HG03575 (cell line): ENCODE data around the gene AMMECR1L.
"Not testable (repeated sequence)": the region's sequence is repeated elsewhere in the genome, so short reads cannot be mapped to it uniquely, and the experiment has no call there.

Experiments
- ATAC-seq: cut with Tn5 transposase; IDR thresholded peaks from one replicate; pipeline ENCODE4 v1.9.1; 2021; ENCODE audit not compliant: unreplicated experiment, insufficient number of reproducible peaks, low FRiP score; ENCODE audit errors: extremely low read depth

The AMMECR1L gene

GRCh38 chr2:127852388-127852787, 33.4 kb downstream of the AMMECR1L start:
- ATAC-seq = no peak

DNA sequence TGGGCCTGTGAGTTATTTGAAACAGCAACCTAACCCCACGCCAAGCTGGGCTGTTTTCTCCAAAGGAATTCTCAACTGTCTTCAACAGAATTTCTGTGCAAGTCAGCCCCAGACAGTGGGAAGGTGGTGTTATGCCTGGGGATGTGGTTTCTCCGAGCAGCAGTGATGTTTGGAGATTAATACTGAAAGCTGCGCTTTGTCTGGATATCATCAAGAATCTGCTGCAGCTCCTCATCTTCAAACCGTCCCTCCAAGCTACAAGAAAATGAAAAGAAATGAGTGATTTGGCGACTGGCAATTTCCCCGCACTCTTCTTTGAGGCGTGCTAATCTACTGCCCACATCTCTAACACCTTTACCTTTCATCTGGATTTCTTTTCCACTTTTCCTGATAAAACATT, 37.8 kb downstream of the AMMECR1L start:
- ATAC-seq = no peak

- no peak for ATAC-seq
Measured at GRCh38 chr2:127844973-127845372, 40.8 kb downstream of the AMMECR1L start.

DNA sequence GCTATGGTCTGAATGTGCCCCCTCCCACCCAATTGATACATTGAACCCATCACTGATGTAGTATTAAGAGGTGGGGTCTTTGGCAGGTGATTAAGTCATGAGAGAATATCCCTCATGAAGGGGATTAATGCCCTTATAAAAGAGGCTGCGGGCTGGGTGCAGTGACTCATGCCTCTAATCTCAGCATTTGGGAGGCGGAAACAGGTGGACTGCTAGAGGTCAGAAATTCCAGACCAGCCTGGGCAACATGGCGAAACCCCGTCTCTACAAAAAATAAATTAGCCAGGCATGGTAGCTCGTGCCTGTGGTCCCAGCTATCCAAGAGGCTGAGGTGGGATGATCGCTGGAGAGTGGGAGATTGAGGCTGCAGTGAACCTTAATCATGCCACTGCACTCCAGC, 42.1 kb downstream of the AMMECR1L start:
- no peak for ATAC-seq

DNA sequence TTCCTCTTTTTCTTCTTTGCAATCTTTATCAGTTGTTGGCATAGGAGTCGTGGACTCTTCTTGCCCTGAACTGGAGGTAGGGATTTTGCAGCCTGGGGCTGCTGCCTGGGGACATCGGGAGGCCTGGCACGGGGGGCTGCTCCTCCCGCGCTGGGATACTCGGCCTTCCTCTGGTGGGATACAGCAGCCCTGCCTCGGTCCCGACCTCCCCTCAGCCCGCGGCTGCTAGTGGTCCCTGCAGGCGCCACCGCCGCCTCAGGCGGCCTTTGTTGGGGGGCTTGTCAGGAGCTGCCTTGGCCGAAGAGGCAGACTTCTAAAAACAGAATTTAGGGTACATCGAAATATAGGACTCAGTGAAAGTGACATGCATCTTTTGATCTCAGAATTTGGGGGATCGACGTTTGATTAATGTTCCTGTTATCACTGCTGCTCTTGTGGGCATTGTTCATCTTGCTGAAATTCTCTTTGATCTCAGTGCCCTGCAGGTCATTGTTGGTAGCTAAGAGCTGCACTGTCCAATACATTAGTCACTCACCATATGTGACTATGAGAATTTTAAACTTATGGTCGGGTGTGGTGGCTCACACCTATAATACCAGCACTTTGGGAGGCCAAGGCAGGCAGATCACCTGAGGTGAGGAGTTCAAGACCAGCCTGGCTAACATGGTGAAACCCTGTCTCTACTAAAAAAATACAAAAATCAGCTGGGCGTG, 44.1 kb downstream of the AMMECR1L start:
- no peak for ATAC-seq

DNA sequence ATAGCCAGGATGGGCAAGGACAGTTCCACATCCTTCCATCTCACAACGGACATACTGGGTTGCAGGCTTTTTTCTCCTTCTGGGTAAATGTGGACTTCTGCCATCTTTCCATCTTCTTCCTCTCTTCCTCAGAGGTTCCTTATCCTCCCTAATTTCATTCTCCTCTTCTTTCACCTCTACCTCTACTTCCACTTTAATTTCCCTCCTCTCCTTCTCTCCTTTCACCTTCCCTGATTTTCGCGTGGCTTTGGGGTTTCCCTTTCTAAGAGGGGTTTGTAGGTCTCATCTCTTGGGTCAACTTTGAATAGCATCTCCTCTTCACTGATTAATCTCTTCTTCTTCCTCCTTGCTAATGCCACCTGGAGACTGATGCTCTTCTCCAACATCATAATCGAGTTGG, 44.9 kb downstream of the AMMECR1L start:
- no peak for ATAC-seq

- ATAC-seq = no peak
Measured at GRCh38 chr2:127834951-127835350, 50.8 kb downstream of the AMMECR1L start.

- ATAC-seq = peak; percentile 93
Measured at GRCh38 chr2:127829845-127830246, 55.9 kb downstream of the AMMECR1L start.

DNA sequence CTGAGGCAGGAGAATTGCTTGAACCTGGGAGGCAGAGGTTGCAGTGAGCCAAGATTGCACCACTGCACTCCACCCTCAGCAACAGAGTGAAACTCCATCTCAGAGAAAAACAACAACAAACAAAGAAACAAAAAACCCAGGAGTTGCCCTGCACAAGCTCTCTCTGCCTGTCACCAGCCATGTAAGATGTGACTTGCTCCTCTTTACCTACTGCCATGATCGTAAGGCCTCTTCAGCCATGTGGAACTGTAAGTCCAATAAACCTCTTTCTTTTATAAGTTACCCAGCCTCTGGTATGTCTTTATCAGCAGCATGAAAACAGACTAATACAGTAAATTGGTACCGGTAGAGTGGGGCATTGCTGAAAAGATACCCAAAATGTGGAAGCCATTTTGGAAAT, 59.0 kb downstream of the AMMECR1L start:
- not testable (repeated sequence) for ATAC-seq

DNA sequence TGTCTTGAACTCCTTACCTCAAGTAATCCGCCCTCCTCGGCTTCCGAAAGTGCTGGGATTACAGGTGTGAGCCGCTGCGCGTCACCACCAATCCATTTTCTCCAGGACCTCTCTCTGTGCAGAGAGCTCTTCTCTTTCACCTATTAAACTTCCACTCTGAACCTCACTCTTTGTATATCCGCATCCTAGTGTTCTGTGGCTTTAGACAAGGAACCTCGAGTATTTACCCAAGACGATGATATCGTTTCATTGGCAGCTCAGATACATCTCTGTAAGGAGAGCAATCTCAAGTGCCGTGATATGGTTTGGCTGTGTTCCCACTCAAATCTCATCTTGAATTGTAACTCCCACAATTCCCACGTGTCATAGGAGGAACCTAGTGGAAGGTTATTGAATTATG, 59.7 kb downstream of the AMMECR1L start:
- no peak for ATAC-seq

DNA sequence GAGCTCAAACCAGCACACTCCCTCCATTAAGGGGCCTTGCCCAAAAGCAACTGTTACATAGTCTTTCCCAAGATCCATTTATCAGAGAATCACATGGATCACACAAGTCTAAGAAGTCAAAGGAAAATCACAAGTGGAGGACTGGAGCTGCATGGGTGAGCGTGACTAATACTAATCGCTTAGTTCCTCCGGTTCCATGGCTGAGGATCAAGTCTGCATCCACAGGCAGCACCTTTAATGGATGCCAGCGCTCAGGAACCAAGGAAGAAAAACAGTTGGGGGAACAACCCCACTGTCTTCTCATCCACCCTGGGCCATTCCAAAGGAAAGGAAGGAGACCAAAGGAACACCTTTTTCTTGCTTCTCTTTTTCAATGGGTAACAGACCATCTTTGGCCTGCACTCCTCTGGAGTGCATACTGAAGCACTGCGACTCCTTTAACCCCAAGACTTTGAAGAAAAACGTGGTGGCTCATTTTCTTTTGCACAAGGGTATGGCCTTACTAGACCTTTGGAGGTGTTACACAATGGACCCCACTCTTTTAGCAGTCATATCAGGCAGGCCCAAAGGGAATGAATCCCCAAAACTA, 65.6 kb downstream of the AMMECR1L start:
- no peak for ATAC-seq

- no peak for ATAC-seq
Measured at GRCh38 chr2:127818794-127819425, 66.8 kb downstream of the AMMECR1L start.

DNA sequence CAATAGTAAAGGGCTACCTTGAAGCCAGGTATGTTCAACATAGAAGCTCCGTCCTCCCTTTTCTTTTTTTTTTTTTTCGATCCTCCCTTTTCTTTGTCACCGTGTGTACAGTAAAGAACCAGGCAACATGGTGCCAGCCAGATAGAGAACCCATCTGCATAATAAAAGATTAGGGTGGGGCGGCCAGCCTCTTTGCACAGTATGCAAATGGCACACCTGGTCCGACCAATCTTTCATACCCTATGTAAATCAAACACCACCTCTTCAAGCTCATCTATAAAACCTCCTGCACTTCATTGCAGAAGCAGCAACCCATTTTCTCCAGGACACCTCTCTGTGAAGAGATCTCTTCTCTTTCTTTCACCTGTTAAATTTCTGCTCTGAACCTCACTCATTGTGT, 67.5 kb downstream of the AMMECR1L start:
- ATAC-seq = no peak

DNA sequence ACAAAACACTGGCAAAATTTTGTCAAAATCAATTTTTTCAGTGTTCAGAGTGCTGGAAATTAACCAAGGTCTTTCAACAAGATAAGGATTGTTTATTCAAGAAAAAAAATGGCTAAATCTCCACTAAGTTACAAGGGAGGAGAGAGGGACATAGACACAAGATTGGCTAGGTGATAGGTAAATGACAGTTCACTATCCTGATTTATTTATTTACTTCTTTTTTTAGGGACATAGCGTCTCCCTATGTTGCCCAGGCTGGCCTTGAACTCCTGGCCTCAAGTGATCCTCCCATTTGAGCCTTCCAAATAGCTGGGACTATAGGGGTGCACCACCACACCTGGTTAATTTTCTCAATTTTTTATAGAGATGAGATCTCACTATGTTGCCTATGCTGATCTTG, 71.1 kb downstream of the AMMECR1L start:
- no peak for ATAC-seq

GRCh38 chr2:127812441-127812840, 73.3 kb downstream of the AMMECR1L start:
- not testable (repeated sequence) for ATAC-seq
